ENCODE results near the gene SCYGR2. TPM values are rescaled to one million over a fixed set of nuclear protein-coding genes. Genes with fewer than 3 reads are reported as not detected.

The SCYGR2 gene
- total RNA-seq, 1 experiment from 2014 or later, result not detected

- ATAC-seq (no peak), DNase-seq (ENCODE audit: low spot score) (no peak)
- Mint-ChIP-seq H3K27me3 (ENCODE audit: low read depth) (no peaks in the 10 kb centered on the region), H3K27ac (no peak overlapping the region), H3K36me3 (peaks cover 12% of the 10 kb centered on the region), H3K4me1 (peaks cover 3% of the 10 kb centered on the region), H3K4me3 (no peak overlapping the region), H3K9me3 (peaks cover 28% of the 10 kb centered on the region)
- POLR2A ChIA-PET, result no interaction called here
- CTCF ChIA-PET, result no interaction called here
- TF ChIP-seq E2F4 (CRISPR knock-in tag; IDR thresholded peaks at IDR 0.05; ENCODE audit: borderline replicate concordance, low read depth) (no peak), AFF4 (CRISPR knock-in tag; IDR thresholded peaks at IDR 0.05; ENCODE audit: borderline replicate concordance) (no peak), FOXK1 (CRISPR knock-in tag; IDR thresholded peaks at IDR 0.05) (no peak), NFE2L1 (CRISPR knock-in tag; IDR thresholded peaks at IDR 0.05) (no peak), ERG (CRISPR knock-in tag; IDR thresholded peaks at IDR 0.05) (no peak), ZSCAN18 (CRISPR knock-in tag; IDR thresholded peaks at IDR 0.05) (no peak), FOXP1 (CRISPR knock-in tag; IDR thresholded peaks at IDR 0.05; ENCODE audit: borderline replicate concordance) (no peak), NFYB (CRISPR knock-in tag; conservative IDR thresholded peaks at IDR 0.05; ENCODE audit: low read depth) (no peak), USF1 (CRISPR knock-in tag; IDR thresholded peaks at IDR 0.05) (no peak), HMGA2 (CRISPR knock-in tag; IDR thresholded peaks at IDR 0.05) (no peak), NR3C1 (CRISPR knock-in tag; conservative IDR thresholded peaks at IDR 0.05; ENCODE audit: low read depth) (no peak), ZNF281 (CRISPR knock-in tag; IDR thresholded peaks at IDR 0.05) (no peak), PREB (CRISPR knock-in tag; IDR thresholded peaks at IDR 0.05; ENCODE audit: borderline replicate concordance) (no peak), NR1H2 (CRISPR knock-in tag; IDR thresholded peaks at IDR 0.05) (no peak), ZBTB43 (CRISPR knock-in tag; IDR thresholded peaks at IDR 0.05) (no peak), ARID4B (CRISPR knock-in tag; IDR thresholded peaks at IDR 0.05; ENCODE audit: borderline replicate concordance) (no peak)
These were observed 18.9 kb upstream of the SCYGR2 start for GRCh38 chr2:227579791-227580190.

All from WTC11 (cell line).